GM12878 (cell line): Measurements from ENCODE around the gene HAVCR1.

ENCODE experiments used
- BHLHE40 ChIP-seq, 2 experiments: fragments of 450-650 bp in 1 of 2; IDR thresholded peaks; 2 replicates each; pipeline ENCODE4 v1.6.1; 2011 to 2017; ENCODE audit warnings: low read depth in 2 of 2, borderline replicate concordance in 1 of 2, improper control_type of control experiment in 1 of 2, low read length in 1 of 2, mild to moderate bottlenecking in 1 of 2
- EZH2 ChIP-seq: IDR thresholded peaks from 2 replicates; pipeline ENCODE4 v1.6.1; 2012; ENCODE audit warnings: low read depth, mild to moderate bottlenecking, control low read depth, inconsistent platforms, low read length, borderline replicate concordance; ENCODE audit not compliant: control insufficient read depth
- RFX5 ChIP-seq: IDR thresholded peaks from 2 replicates; pipeline ENCODE4 v1.6.1; 2011; ENCODE audit warnings: low read depth, low read length, improper control_type of control experiment
- YBX1 ChIP-seq: fragments of 450-650 bp; IDR thresholded peaks from 2 replicates; pipeline ENCODE4 v1.6.1; 2016; ENCODE audit warnings: antibody characterized with exemption
- TF ChIP-seq, protein P1 (sequence below), 3 experiments: IDR thresholded peaks in 2 of 3; conservative IDR thresholded peaks in 1 of 3; 2 replicates each; pipeline ENCODE4 v1.5.1; 2011; ENCODE audit warnings: low read depth in 3 of 3, low read length in 3 of 3, mild to moderate bottlenecking in 3 of 3, control low read depth in 2 of 3, moderate library complexity in 2 of 3, inconsistent platforms in 1 of 3, mixed read lengths in 1 of 3; ENCODE audit not compliant: control insufficient read depth in 2 of 3, insufficient read depth in 1 of 3; ENCODE audit errors: extremely low read depth in 1 of 3
- TF ChIP-seq, protein P2 (sequence below): fragments of 450-650 bp; IDR thresholded peaks from 2 replicates; pipeline ENCODE4 v1.6.1; 2016; ENCODE audit warnings: mild to moderate bottlenecking
- TF ChIP-seq, protein P3 (sequence below): IDR thresholded peaks from 2 replicates; pipeline ENCODE4 v1.6.1; 2012; ENCODE audit warnings: improper control_type of control experiment, low read depth, low read length; ENCODE audit not compliant: insufficient replicate concordance
- TF ChIP-seq, protein P4 (sequence below): IDR thresholded peaks from 2 replicates; pipeline ENCODE4 v1.6.1; 2012; ENCODE audit warnings: low read depth, low read length, improper control_type of control experiment

DNA sequence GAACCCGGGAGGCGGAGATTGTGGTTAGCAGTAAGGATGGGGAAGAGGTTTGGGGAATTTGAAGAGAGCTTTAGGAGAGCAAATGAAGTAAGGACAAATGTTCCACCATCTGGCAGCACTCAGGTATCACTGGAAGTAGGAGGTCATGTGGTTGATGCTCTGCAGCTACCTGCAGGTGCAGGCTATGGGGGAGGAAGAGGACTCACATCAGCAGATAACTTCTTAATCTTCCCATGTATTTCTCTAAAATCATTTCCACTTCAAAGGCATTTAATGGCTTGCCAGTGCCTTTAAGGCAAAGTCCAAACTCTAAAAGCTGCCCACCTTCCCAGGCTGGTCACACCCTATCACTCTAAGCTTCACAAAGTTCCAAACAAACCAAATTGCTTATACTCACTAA is 8.1 kb upstream of the HAVCR1 start:
- TF ChIP-seq, protein P1, sequence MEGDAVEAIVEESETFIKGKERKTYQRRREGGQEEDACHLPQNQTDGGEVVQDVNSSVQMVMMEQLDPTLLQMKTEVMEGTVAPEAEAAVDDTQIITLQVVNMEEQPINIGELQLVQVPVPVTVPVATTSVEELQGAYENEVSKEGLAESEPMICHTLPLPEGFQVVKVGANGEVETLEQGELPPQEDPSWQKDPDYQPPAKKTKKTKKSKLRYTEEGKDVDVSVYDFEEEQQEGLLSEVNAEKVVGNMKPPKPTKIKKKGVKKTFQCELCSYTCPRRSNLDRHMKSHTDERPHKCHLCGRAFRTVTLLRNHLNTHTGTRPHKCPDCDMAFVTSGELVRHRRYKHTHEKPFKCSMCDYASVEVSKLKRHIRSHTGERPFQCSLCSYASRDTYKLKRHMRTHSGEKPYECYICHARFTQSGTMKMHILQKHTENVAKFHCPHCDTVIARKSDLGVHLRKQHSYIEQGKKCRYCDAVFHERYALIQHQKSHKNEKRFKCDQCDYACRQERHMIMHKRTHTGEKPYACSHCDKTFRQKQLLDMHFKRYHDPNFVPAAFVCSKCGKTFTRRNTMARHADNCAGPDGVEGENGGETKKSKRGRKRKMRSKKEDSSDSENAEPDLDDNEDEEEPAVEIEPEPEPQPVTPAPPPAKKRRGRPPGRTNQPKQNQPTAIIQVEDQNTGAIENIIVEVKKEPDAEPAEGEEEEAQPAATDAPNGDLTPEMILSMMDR (IDR thresholded peaks at IDR 0.05 in 2 of 3, conservative IDR thresholded peaks at IDR 0.05 in 1 of 3; ENCODE audit: control insufficient read depth in 2 of 3, extremely low read depth in 1 of 3, insufficient read depth in 1 of 3, low read depth in 3 of 3, low read length in 3 of 3) = no peak
- TF ChIP-seq BHLHE40 (IDR thresholded peaks at IDR 0.05; ENCODE audit: borderline replicate concordance in 1 of 2, low read depth in 2 of 2, low read length in 1 of 2) (no peak), EZH2 (no peak), YBX1 (no peak), RFX5 (no peak)
- TF ChIP-seq, protein P2, sequence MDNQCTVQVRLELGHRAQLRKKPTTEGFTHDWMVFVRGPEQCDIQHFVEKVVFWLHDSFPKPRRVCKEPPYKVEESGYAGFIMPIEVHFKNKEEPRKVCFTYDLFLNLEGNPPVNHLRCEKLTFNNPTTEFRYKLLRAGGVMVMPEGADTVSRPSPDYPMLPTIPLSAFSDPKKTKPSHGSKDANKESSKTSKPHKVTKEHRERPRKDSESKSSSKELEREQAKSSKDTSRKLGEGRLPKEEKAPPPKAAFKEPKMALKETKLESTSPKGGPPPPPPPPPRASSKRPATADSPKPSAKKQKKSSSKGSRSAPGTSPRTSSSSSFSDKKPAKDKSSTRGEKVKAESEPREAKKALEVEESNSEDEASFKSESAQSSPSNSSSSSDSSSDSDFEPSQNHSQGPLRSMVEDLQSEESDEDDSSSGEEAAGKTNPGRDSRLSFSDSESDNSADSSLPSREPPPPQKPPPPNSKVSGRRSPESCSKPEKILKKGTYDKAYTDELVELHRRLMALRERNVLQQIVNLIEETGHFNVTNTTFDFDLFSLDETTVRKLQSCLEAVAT = no peak
- TF ChIP-seq, protein P3, sequence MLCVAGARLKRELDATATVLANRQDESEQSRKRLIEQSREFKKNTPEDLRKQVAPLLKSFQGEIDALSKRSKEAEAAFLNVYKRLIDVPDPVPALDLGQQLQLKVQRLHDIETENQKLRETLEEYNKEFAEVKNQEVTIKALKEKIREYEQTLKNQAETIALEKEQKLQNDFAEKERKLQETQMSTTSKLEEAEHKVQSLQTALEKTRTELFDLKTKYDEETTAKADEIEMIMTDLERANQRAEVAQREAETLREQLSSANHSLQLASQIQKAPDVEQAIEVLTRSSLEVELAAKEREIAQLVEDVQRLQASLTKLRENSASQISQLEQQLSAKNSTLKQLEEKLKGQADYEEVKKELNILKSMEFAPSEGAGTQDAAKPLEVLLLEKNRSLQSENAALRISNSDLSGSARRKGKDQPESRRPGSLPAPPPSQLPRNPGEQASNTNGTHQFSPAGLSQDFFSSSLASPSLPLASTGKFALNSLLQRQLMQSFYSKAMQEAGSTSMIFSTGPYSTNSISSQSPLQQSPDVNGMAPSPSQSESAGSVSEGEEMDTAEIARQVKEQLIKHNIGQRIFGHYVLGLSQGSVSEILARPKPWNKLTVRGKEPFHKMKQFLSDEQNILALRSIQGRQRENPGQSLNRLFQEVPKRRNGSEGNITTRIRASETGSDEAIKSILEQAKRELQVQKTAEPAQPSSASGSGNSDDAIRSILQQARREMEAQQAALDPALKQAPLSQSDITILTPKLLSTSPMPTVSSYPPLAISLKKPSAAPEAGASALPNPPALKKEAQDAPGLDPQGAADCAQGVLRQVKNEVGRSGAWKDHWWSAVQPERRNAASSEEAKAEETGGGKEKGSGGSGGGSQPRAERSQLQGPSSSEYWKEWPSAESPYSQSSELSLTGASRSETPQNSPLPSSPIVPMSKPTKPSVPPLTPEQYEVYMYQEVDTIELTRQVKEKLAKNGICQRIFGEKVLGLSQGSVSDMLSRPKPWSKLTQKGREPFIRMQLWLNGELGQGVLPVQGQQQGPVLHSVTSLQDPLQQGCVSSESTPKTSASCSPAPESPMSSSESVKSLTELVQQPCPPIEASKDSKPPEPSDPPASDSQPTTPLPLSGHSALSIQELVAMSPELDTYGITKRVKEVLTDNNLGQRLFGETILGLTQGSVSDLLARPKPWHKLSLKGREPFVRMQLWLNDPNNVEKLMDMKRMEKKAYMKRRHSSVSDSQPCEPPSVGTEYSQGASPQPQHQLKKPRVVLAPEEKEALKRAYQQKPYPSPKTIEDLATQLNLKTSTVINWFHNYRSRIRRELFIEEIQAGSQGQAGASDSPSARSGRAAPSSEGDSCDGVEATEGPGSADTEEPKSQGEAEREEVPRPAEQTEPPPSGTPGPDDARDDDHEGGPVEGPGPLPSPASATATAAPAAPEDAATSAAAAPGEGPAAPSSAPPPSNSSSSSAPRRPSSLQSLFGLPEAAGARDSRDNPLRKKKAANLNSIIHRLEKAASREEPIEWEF = no peak
- TF ChIP-seq, protein P4, sequence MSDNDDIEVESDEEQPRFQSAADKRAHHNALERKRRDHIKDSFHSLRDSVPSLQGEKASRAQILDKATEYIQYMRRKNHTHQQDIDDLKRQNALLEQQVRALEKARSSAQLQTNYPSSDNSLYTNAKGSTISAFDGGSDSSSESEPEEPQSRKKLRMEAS = no peak
